ENCODE results near the gene SFXN5. TPM values are rescaled to one million over a fixed set of nuclear protein-coding genes. Genes with fewer than 3 reads are reported as not detected.

Gene SFXN5
- total RNA-seq, 1 donor from 2014 or later: 21.8 TPM

- peaks cover 35% of the 10 kb centered on the region for H3K4me1 Mint-ChIP-seq
- H3K4me3 Mint-ChIP-seq: no peak overlapping the region
These were observed 16.7 kb upstream of the SFXN5 start for GRCh38 chr2:73088211-73088610.

GRCh38 chr2:73087311-73087710 lies 15.8 kb upstream of the SFXN5 start:
- no peaks in the 10 kb centered on the region for H3K9me3 Mint-ChIP-seq

More at GRCh38 chr2:73088211-73088610, 16.7 kb upstream of the SFXN5 start:
- Mint-ChIP-seq H3K9me3 (no peaks in the 10 kb centered on the region), H3K27ac (ENCODE audit: unreplicated experiment) (no peak overlapping the region), H3K36me3 (ENCODE audit: low read depth) (no peaks in the 10 kb centered on the region), H3K27me3 (ENCODE audit: low read depth) (no peaks in the 10 kb centered on the region)
- no peak for TF ChIP-seq CTCF (conservative IDR thresholded peaks at IDR 0.05)
- DNase-seq (ENCODE audit: low read depth, low spot score): no peak

DNA sequence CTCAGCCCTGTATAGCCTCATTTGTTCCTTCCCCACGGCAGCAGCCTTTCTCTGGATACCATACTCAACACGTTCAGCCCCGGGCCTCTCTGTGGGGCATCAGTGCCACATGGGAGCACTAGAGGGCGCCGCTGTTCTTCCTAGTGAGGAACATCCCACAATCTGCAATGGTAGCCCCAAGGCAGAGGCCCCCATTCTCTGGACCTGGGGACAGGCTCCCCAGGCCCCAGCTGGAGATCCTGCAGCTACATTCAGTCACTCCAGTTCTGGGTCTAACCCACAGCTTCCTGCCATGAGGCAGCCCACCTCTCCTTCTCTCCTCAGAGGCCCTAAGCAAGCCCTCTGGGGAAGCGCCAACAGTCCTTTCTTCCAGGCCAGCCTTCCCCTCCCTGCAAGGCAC lies 14.2 kb upstream of the SFXN5 start:
- Mint-ChIP-seq H3K27me3 (ENCODE audit: low read depth) (no peaks in the 10 kb centered on the region), H3K9me3 (no peaks in the 10 kb centered on the region), H3K4me3 (no peak overlapping the region), H3K27ac (ENCODE audit: unreplicated experiment) (peak overlapping the region; percentile 43), H3K36me3 (ENCODE audit: low read depth) (no peaks in the 10 kb centered on the region), H3K4me1 (peaks cover 16% of the 10 kb centered on the region)
- DNase-seq (ENCODE audit: low read depth, low spot score): peak; percentile 81
- TF ChIP-seq CTCF (conservative IDR thresholded peaks at IDR 0.05): peak; percentile 87

More at GRCh38 chr2:73087311-73087710, 15.8 kb upstream of the SFXN5 start:
- Mint-ChIP-seq H3K27ac (ENCODE audit: unreplicated experiment) (no peak overlapping the region), H3K36me3 (ENCODE audit: low read depth) (no peaks in the 10 kb centered on the region), H3K4me3 (no peak overlapping the region), H3K4me1 (peaks cover 31% of the 10 kb centered on the region), H3K27me3 (ENCODE audit: low read depth) (no peaks in the 10 kb centered on the region)
- no peak for DNase-seq (ENCODE audit: low read depth, low spot score)
- TF ChIP-seq CTCF (conservative IDR thresholded peaks at IDR 0.05): no peak

GRCh38 chr2:73084971-73085370 lies 13.5 kb upstream of the SFXN5 start:
- no peaks in the 10 kb centered on the region for H3K36me3 Mint-ChIP-seq (ENCODE audit: low read depth)
- no peak for TF ChIP-seq CTCF (conservative IDR thresholded peaks at IDR 0.05)
- DNase-seq (ENCODE audit: low read depth, low spot score): no peak

GRCh38 chr2:73083886-73084800 lies 12.6 kb upstream of the SFXN5 start:
- Mint-ChIP-seq H3K4me1 (peaks cover 7% of the 10 kb centered on the region), H3K4me3 (no peak overlapping the region), H3K27ac (ENCODE audit: unreplicated experiment) (no peak overlapping the region), H3K36me3 (ENCODE audit: low read depth) (no peaks in the 10 kb centered on the region), H3K9me3 (no peaks in the 10 kb centered on the region), H3K27me3 (ENCODE audit: low read depth) (no peaks in the 10 kb centered on the region)
- no peak for TF ChIP-seq CTCF (conservative IDR thresholded peaks at IDR 0.05)
- DNase-seq (ENCODE audit: low read depth, low spot score): no peak

More at GRCh38 chr2:73084971-73085370, 13.5 kb upstream of the SFXN5 start:
- peaks cover 11% of the 10 kb centered on the region for H3K4me1 Mint-ChIP-seq
- no peak overlapping the region for H3K27ac Mint-ChIP-seq (ENCODE audit: unreplicated experiment)
- no peak overlapping the region for H3K4me3 Mint-ChIP-seq
- no peaks in the 10 kb centered on the region for H3K9me3 Mint-ChIP-seq
- no peaks in the 10 kb centered on the region for H3K27me3 Mint-ChIP-seq (ENCODE audit: low read depth)

All from neural crest cell (in vitro differentiated cells).